ENCODE measurements around the gene ARSG. TPM values are rescaled to one million over a fixed set of nuclear protein-coding genes. Genes with fewer than 3 reads are reported as not detected.

The ARSG gene
- total and polyA plus RNA-seq, 2 of the 13 experiments (the other 11 are each of a cell fraction or from before 2014, with no cell fraction given): 3.7 to 15.2 TPM

DNA sequence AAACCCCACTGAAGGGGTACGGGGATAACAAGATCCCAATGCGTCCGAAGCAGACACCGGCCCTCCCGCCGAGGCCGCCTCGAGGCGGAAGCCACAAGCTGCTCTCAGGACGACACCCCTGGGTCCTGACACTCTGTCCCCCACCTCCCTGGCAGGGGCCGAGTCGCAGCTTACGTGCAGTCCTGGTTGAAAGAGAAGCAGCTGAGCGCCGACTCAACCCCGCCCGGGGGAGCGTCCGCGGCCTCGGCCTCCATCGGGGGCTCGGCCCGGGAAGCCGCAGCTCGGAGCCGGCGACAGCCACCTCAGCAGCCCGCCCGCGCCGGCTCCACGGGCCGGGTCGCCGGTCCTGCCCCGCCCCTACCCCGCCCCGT is 165.9 kb downstream of the ARSG start, which contains the start of gene WIPI1 (continued):
- TF ChIP-seq, protein P1, sequence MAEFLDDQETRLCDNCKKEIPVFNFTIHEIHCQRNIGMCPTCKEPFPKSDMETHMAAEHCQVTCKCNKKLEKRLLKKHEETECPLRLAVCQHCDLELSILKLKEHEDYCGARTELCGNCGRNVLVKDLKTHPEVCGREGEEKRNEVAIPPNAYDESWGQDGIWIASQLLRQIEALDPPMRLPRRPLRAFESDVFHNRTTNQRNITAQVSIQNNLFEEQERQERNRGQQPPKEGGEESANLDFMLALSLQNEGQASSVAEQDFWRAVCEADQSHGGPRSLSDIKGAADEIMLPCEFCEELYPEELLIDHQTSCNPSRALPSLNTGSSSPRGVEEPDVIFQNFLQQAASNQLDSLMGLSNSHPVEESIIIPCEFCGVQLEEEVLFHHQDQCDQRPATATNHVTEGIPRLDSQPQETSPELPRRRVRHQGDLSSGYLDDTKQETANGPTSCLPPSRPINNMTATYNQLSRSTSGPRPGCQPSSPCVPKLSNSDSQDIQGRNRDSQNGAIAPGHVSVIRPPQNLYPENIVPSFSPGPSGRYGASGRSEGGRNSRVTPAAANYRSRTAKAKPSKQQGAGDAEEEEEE (CRISPR knock-in tag; IDR thresholded peaks at IDR 0.05; ENCODE audit: borderline replicate concordance): no peak
- TF ChIP-seq, protein P2, sequence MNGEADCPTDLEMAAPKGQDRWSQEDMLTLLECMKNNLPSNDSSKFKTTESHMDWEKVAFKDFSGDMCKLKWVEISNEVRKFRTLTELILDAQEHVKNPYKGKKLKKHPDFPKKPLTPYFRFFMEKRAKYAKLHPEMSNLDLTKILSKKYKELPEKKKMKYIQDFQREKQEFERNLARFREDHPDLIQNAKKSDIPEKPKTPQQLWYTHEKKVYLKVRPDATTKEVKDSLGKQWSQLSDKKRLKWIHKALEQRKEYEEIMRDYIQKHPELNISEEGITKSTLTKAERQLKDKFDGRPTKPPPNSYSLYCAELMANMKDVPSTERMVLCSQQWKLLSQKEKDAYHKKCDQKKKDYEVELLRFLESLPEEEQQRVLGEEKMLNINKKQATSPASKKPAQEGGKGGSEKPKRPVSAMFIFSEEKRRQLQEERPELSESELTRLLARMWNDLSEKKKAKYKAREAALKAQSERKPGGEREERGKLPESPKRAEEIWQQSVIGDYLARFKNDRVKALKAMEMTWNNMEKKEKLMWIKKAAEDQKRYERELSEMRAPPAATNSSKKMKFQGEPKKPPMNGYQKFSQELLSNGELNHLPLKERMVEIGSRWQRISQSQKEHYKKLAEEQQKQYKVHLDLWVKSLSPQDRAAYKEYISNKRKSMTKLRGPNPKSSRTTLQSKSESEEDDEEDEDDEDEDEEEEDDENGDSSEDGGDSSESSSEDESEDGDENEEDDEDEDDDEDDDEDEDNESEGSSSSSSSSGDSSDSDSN (CRISPR knock-in tag; IDR thresholded peaks at IDR 0.05): peak; percentile 53; the same call in 1 of the 2 replicates
- TF ChIP-seq ZNF83 (CRISPR knock-in tag; IDR thresholded peaks at IDR 0.05; ENCODE audit: borderline replicate concordance) (peak; percentile 64; the same call in 1 of the 2 replicates), ZNF761 (CRISPR knock-in tag; conservative IDR thresholded peaks at IDR 0.05) (0 out of 2 replicates have a peak, but pooled peaks have one; percentile 5), HNRNPK (IDR thresholded peaks at IDR 0.05; ENCODE audit: low read depth, low read length, poor library complexity, severe bottlenecking) (peak; percentile 91), PAWR (CRISPR knock-in tag; IDR thresholded peaks at IDR 0.05; ENCODE audit: borderline replicate concordance) (no peak), MTA3 (CRISPR knock-in tag; IDR thresholded peaks at IDR 0.05) (no peak), ZNF143 (CRISPR knock-in tag; IDR thresholded peaks at IDR 0.05) (no peak), EHMT2 (IDR thresholded peaks at IDR 0.05; ENCODE audit: borderline replicate concordance, low read depth, low read length) (no peak), TBX3 (IDR thresholded peaks at IDR 0.05; ENCODE audit: borderline replicate concordance) (no peak), KMT2A (CRISPR knock-in tag; IDR thresholded peaks at IDR 0.05) (no peak), CEBPB (IDR thresholded peaks at IDR 0.05; ENCODE audit: borderline replicate concordance, low read depth, low read length) (no peak), TBX2 (CRISPR knock-in tag; IDR thresholded peaks at IDR 0.05; ENCODE audit: borderline replicate concordance) (no peak; the same call in 1 of the 2 replicates), ZSCAN30 (CRISPR knock-in tag; IDR thresholded peaks at IDR 0.05) (0 out of 2 replicates have a peak, but pooled peaks have one; percentile 42), TMF1 (CRISPR knock-in tag; IDR thresholded peaks at IDR 0.05; ENCODE audit: low read depth) (0 out of 2 replicates have a peak, but pooled peaks have one; percentile 73), ZNF530 (CRISPR knock-in tag; IDR thresholded peaks at IDR 0.05; ENCODE audit: low read depth) (no peak)
- TF ChIP-seq, protein P3, sequence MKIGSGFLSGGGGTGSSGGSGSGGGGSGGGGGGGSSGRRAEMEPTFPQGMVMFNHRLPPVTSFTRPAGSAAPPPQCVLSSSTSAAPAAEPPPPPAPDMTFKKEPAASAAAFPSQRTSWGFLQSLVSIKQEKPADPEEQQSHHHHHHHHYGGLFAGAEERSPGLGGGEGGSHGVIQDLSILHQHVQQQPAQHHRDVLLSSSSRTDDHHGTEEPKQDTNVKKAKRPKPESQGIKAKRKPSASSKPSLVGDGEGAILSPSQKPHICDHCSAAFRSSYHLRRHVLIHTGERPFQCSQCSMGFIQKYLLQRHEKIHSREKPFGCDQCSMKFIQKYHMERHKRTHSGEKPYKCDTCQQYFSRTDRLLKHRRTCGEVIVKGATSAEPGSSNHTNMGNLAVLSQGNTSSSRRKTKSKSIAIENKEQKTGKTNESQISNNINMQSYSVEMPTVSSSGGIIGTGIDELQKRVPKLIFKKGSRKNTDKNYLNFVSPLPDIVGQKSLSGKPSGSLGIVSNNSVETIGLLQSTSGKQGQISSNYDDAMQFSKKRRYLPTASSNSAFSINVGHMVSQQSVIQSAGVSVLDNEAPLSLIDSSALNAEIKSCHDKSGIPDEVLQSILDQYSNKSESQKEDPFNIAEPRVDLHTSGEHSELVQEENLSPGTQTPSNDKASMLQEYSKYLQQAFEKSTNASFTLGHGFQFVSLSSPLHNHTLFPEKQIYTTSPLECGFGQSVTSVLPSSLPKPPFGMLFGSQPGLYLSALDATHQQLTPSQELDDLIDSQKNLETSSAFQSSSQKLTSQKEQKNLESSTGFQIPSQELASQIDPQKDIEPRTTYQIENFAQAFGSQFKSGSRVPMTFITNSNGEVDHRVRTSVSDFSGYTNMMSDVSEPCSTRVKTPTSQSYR (CRISPR knock-in tag; IDR thresholded peaks at IDR 0.05; ENCODE audit: borderline replicate concordance): no peak
- TF ChIP-seq, protein P4, sequence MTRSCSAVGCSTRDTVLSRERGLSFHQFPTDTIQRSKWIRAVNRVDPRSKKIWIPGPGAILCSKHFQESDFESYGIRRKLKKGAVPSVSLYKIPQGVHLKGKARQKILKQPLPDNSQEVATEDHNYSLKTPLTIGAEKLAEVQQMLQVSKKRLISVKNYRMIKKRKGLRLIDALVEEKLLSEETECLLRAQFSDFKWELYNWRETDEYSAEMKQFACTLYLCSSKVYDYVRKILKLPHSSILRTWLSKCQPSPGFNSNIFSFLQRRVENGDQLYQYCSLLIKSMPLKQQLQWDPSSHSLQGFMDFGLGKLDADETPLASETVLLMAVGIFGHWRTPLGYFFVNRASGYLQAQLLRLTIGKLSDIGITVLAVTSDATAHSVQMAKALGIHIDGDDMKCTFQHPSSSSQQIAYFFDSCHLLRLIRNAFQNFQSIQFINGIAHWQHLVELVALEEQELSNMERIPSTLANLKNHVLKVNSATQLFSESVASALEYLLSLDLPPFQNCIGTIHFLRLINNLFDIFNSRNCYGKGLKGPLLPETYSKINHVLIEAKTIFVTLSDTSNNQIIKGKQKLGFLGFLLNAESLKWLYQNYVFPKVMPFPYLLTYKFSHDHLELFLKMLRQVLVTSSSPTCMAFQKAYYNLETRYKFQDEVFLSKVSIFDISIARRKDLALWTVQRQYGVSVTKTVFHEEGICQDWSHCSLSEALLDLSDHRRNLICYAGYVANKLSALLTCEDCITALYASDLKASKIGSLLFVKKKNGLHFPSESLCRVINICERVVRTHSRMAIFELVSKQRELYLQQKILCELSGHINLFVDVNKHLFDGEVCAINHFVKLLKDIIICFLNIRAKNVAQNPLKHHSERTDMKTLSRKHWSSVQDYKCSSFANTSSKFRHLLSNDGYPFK (CRISPR knock-in tag; IDR thresholded peaks at IDR 0.05; ENCODE audit: borderline replicate concordance): peak; percentile 36; the same call in 1 of the 2 replicates
- TF ChIP-seq, protein P5, sequence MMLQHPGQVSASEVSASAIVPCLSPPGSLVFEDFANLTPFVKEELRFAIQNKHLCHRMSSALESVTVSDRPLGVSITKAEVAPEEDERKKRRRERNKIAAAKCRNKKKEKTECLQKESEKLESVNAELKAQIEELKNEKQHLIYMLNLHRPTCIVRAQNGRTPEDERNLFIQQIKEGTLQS (CRISPR knock-in tag; IDR thresholded peaks at IDR 0.05): no peak
